Activated naive CD8-positive, alpha-beta T cell (primary cell): ENCODE results near the gene GDI1.
A peak's percentile ranks its signal among the peaks of the same experiment; 100 is the strongest.
"Not testable (repeated sequence)": the region's sequence is repeated elsewhere in the genome, so short reads cannot be mapped to it uniquely, and the experiment has no call there.

Source experiments
- H3K27ac Mint-ChIP-seq: one replicate; pipeline ENCODE4 v1.8.0; 2021; ENCODE audit warnings: mixed read lengths
- H3K27me3 Mint-ChIP-seq: one replicate; pipeline ENCODE4 v1.8.0; 2021; ENCODE audit warnings: mixed read lengths
- H3K36me3 Mint-ChIP-seq: one replicate; pipeline ENCODE4 v1.8.0; 2021; ENCODE audit warnings: mixed read lengths
- H3K4me1 Mint-ChIP-seq: one replicate; pipeline ENCODE4 v1.8.0; 2021; ENCODE audit warnings: low read depth, mixed read lengths
- H3K4me3 Mint-ChIP-seq: one replicate; pipeline ENCODE4 v1.8.0; 2021; ENCODE audit warnings: mild to moderate bottlenecking, mixed read lengths
- H3K9me3 Mint-ChIP-seq: one replicate; pipeline ENCODE4 v1.8.0; 2021; ENCODE audit warnings: low read depth, mixed read lengths

Gene GDI1

DNA sequence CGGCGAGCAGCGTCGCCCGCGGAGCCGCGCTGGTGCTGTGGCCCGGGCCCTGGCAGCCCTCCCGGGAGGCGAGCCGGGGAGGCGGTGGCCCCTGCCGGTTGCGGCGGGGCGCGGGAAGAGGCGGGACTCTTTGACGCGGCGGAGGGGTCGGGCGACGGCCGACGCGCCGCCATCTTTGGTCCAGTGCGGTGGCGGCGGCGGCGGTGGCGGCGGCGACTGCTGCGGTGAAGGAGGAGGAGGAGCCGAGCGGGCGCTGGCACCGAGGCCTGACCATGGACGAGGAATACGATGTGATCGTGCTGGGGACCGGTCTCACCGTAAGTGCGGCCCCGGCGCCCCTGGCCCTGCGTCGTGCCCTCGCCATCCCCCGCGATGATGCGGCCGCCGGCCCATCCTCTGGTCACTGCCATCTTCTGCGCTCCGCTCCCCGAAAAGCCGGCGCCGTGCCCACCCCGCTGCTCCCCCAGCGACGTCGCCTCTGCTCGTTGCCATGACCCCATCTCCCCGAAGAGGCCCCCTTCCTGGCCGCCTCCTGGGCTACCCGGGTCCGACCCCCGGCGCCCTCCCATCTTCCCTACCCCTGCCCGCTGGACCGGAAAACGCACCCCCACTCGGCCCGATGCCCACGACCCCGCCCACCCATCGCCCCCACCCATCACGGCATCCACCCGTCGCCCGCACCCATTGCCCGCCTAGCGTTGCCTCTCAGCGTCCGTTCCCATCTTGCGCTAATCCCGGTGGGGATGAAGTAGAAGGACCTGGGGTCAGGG lies at the start of gene GDI1:
GDI1 (plus strand) TSS at position 172 of the 770 bp plus-strand sequence; CDS start at position 273, 101 bp downstream.
- no peaks in the 10 kb centered on the region for H3K36me3 Mint-ChIP-seq
- H3K9me3 Mint-ChIP-seq = no peaks in the 10 kb centered on the region
- H3K27me3 Mint-ChIP-seq = no peaks in the 10 kb centered on the region
- peak within 1 kb of the TSS; percentile 91 for H3K27ac Mint-ChIP-seq
- H3K4me1 Mint-ChIP-seq = peaks cover 26% of the 10 kb centered on the region
- H3K4me3 Mint-ChIP-seq = peak within 1 kb of the TSS; percentile 86

DNA sequence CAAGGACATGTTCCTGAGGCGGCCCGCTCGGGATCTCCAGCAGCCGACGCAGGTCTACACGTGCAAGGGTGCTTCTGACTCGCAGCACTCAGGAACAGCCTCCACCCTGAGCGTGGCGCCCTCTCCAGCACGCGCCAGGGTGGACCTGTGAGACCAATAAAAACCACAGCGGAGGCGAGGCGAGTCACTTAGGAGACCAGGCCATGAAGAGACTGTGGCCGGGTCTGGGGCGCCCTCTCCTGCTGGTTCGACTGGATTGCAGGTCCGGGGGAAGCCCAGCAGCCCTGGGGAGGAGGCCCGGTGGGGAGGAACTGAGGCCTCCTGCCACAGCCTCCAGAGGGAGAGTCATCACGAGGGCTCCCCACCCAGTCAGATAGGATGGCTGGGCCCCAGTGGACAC lies 48.9 kb upstream of the GDI1 start:
- H3K36me3 Mint-ChIP-seq, H3K9me3 Mint-ChIP-seq, H3K4me3 Mint-ChIP-seq, H3K27me3 Mint-ChIP-seq, H3K4me1 Mint-ChIP-seq, H3K27ac Mint-ChIP-seq: not testable (repeated sequence)

DNA sequence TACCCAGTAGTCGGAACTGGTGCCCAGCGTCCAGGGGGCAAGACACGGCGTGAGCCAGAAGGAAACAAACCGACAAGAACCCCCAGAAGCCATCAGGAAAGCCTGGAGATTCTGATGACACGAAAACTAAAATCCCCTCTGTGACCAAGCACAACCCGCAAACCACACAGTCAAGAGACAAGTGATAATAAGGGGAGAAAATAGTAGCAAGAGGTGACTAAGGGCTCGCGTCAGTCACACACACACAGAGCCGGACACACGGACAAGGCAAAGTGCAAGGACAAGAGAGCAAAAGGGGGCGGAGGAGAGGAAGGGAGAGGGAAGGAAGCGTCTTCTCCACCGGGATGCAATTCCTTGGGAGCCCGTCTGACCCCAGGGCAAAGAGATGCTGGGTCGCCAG lies 48.3 kb upstream of the GDI1 start:
- H3K36me3 Mint-ChIP-seq = not testable (repeated sequence)

DNA sequence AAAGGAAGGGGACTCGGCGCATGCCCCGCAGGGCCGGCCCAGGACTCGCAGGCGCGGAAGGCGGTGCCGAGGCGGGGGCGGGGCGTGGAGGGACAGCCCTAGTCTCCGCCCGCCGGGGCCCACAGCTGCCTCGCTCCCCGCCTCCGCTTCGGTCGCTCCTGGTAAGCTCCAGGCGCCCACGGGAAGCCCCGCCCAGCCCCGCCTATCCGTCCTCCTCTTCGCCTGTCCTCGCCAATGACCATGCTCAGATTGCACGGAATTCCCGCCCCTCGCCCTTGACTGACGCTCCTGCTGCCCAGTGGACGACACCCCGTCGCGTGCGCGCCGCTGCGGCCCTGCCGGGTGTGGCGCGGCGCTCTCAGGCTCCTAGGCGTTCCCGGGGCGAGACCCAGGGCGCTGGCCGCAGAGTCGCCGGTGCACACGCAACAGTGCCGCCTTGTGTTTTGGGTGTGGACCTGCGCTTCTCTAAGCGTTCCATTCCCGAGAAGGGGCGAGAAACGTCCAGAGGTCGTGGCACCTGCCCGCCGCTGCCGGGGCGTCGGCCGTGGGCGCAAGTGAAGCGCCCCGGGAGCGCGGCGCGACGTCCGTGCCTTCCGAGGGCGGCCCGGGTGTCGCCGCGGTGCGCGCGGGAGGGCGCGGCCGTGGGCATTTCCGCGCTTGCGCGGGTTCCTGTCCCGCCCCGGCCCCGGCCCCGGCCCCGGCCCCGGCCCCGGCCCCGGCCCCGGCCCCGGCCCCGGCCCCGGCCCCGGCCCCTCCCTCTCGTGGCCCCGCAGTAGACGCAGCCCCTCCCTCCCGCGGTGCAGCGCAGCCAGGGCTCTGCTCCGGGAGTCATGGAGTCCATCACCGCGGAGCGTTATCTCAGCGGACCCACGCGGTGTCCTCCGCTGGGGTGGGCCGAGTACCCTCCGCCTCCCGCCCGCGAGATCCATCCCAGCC lies 46.9 kb upstream of the GDI1 start:
- H3K36me3 Mint-ChIP-seq, H3K4me1 Mint-ChIP-seq, H3K27ac Mint-ChIP-seq, H3K27me3 Mint-ChIP-seq, H3K9me3 Mint-ChIP-seq, H3K4me3 Mint-ChIP-seq: not testable (repeated sequence)

More for the DNA sequence above, 48.3 kb upstream of the GDI1 start:
- not testable (repeated sequence) for H3K27me3 Mint-ChIP-seq, H3K4me1 Mint-ChIP-seq, H3K4me3 Mint-ChIP-seq, H3K9me3 Mint-ChIP-seq, H3K27ac Mint-ChIP-seq

DNA sequence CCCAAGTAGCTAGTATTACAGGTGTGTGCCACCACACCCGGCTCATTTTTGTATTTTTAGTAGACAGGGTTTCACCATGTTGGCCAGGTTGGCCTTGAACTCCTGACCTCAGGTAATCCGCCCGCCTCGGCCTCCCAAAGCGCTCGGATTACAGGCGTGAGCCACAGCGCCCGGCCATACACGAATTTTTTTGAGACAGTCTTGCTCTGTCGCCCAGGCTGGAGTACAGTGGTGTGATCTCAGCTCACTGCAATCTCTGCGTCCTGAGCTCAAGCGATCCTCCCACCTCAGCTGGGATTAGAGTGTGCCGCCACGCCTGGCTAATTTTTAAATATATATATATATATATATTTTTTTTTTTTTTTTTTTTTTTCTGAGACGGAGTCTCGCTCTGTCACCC lies 40.6 kb upstream of the GDI1 start:
- not testable (repeated sequence) for H3K4me1 Mint-ChIP-seq, H3K27me3 Mint-ChIP-seq, H3K27ac Mint-ChIP-seq, H3K9me3 Mint-ChIP-seq
- Mint-ChIP-seq H3K4me3 (peak overlapping the region; percentile 38), H3K36me3 (peaks cover 16% of the 10 kb centered on the region)

DNA sequence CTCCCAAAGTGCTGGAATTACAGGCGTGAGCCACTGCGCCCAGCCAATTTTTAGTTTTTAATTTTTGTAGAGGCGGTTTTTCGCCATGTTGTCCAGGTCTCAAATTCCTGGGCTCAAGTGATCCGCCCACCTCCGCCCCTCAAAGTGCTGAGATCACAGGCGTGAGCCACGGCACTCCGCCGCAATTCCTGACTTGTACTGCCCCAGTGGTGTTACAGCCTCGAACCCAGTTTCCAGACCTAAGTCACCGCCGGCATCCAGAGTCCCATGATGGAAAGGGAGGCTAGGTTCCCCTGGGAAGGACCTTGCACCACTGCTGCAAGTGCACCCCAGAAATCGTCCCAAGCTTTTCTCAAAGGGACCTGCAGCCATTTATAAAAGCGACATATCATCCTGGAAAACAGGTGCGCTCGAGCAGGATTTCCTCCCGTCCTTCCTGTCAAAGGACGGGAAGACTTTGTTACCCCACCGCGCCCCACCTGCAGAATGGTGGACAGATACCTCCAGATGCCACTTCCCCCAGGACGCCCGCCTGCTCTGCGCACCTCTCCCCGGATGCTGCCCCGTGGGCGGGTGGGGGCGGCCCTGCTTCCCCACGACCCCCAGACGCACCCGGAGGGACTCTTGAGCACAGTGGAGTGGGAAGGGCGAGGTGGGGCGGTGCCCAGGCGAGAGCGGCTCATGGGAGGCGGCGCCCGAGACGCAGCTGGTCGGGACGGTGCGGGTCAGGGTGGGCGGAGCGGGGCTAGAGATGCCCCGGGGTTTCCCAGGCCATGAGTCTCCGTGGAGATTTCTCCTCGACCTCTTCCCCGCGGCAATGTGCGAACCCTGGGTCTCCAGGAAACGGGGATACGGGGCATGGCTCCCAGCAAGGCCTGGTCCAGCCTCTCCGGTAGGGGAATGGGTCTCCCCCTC lies 39.7 kb upstream of the GDI1 start:
- H3K9me3 Mint-ChIP-seq = no peaks in the 10 kb centered on the region
- H3K27ac Mint-ChIP-seq = peak overlapping the region; percentile 100
- H3K4me1 Mint-ChIP-seq = peaks cover 2% of the 10 kb centered on the region
- H3K36me3 Mint-ChIP-seq = peaks cover 16% of the 10 kb centered on the region
- H3K27me3 Mint-ChIP-seq = no peaks in the 10 kb centered on the region
- H3K4me3 Mint-ChIP-seq = peak overlapping the region; percentile 98

DNA sequence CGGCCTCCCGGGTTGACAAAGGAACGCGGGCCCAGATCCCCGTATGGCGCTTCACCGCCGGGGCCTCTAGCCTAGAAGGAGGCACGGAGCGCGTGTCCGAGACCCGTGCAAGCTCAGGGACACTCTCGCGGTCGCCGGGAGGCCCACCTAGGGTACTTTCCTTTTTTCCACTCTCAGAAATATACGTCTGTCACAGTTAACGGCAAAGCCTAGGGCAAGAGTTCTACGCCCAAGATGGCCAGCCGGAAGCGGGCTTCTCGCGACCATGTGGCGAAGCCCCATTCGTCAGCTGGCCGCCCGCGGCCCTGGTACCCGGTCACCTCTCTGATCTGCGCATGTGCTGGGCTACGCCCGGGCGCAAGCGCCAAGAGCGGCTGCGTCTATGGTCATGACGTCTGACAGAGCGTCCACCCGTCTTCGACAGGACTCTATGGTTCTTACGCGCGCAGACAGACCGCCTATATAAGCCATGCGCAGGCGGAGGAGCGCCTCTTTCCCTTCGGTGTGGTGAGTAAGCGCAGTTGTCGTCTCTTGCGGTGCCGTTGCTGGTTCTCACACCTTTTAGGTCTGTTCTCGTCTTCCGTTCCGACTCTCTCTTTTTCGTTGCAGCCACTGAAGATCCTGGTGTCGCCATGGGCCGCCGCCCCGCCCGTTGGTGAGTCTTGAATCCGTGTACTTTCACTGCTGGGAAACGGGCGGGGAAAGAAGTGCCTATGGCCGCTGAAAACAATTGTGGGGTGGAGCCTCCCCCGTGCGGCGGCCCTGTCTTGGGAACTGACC lies 38.9 kb upstream of the GDI1 start, which contains the start of gene RPL10:
RPL10 (plus strand) TSS at position 490 of the 780 bp plus-strand sequence; CDS start at position 633, 143 bp downstream.
- H3K27ac Mint-ChIP-seq = peak within 1 kb of the TSS; percentile 100
- H3K9me3 Mint-ChIP-seq = no peaks in the 10 kb centered on the region
- peaks cover 2% of the 10 kb centered on the region for H3K4me1 Mint-ChIP-seq
- peaks cover 16% of the 10 kb centered on the region for H3K36me3 Mint-ChIP-seq
- H3K4me3 Mint-ChIP-seq = peak within 1 kb of the TSS; percentile 98
- no peaks in the 10 kb centered on the region for H3K27me3 Mint-ChIP-seq

DNA sequence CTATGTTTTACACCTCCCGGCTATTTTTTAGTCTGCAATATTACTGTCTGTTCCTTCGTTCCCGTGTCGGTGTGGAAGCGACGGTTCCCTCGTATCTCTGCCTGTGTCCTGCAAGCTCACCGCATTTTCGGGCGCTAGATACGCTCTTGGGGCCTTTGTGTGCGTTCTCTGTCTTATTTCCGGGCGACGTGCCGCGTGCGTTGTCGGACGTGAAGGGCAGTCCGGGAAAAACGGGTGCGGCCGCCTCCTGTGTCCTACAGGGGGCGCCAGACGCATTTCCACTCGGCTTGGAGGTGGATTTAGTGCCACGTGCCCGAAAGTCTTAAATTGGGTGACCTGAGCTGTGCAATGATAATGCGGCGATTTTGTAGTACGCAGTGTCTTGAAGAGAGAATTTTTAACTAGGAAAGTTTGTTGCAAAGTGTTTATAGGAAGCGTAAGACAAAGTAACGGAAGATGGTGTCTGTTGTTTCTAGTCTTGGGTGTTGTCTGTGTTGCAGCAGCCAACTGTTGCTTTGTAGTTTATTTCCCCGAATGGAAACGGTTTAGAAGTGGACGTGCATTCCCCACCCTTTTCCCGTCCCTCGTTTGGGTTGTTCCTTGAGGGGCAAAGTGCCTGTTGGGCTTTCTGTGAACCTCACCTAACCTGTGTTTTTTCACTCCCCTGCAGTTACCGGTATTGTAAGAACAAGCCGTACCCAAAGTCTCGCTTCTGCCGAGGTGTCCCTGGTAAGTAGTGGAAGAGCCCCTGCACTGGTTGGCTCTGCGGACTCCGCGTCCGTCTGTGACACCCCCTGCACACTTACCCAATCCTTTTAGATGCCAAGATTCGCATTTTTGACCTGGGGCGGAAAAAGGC lies 38.1 kb upstream of the GDI1 start:
- H3K36me3 Mint-ChIP-seq = peaks cover 16% of the 10 kb centered on the region
- no peaks in the 10 kb centered on the region for H3K27me3 Mint-ChIP-seq
- peak overlapping the region; percentile 100 for H3K27ac Mint-ChIP-seq
- H3K4me3 Mint-ChIP-seq = peak overlapping the region; percentile 98
- H3K9me3 Mint-ChIP-seq = no peaks in the 10 kb centered on the region
- H3K4me1 Mint-ChIP-seq = peaks cover 2% of the 10 kb centered on the region

DNA sequence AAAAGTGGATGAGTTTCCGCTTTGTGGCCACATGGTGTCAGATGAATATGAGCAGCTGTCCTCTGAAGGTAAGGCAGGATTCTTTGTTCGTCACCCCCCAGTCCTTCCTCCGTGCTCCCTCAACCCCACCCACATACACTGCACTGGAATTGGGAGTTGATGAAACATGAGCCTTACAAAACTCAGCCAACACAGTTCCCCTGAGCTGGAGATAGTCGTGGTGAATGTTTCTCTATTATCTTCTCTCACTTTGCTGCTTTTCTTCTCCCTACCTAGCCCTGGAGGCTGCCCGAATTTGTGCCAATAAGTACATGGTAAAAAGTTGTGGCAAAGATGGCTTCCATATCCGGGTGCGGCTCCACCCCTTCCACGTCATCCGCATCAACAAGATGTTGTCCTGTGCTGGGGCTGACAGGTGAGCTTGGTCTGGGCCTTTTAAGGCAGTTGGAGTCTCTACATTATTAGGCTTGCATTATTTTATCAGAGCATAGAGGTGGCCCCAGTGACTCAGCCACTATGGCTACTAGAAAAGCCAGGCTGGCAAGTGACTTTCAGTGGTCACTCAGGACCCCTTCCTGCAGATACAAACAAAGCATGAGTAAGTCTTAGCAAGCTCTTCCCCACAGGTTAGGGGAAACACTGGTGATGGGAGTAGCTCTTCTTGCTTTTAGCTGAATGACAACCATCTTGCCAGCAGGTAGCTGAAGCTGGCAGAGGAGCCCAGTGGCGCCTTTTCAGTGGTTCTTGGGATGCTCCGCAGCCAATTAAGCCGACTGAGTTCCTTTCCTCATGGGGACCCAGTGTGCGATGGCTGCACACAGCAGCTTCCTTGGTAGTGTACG lies 37.2 kb upstream of the GDI1 start:
- H3K36me3 Mint-ChIP-seq = peaks cover 16% of the 10 kb centered on the region
- no peaks in the 10 kb centered on the region for H3K27me3 Mint-ChIP-seq
- peak overlapping the region; percentile 98 for H3K4me3 Mint-ChIP-seq
- peak overlapping the region; percentile 100 for H3K27ac Mint-ChIP-seq
- no peaks in the 10 kb centered on the region for H3K9me3 Mint-ChIP-seq
- peaks cover 2% of the 10 kb centered on the region for H3K4me1 Mint-ChIP-seq

DNA sequence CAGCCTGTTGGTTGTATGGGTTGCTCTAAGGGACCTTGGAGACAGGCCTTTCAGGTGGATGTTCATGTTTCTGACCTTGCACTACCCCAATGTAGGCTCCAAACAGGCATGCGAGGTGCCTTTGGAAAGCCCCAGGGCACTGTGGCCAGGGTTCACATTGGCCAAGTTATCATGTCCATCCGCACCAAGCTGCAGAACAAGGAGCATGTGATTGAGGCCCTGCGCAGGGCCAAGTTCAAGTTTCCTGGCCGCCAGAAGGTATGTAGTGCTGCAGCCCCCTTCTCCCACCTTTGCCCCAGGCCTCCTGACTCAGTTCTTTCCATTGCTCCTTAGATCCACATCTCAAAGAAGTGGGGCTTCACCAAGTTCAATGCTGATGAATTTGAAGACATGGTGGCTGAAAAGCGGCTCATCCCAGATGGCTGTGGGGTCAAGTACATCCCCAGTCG lies 36.6 kb upstream of the GDI1 start:
- not testable (repeated sequence) for H3K27me3 Mint-ChIP-seq, H3K4me1 Mint-ChIP-seq, H3K9me3 Mint-ChIP-seq
- H3K4me3 Mint-ChIP-seq = peak overlapping the region; percentile 98
- H3K36me3 Mint-ChIP-seq = peaks cover 16% of the 10 kb centered on the region
- H3K27ac Mint-ChIP-seq = peak overlapping the region; percentile 100

DNA sequence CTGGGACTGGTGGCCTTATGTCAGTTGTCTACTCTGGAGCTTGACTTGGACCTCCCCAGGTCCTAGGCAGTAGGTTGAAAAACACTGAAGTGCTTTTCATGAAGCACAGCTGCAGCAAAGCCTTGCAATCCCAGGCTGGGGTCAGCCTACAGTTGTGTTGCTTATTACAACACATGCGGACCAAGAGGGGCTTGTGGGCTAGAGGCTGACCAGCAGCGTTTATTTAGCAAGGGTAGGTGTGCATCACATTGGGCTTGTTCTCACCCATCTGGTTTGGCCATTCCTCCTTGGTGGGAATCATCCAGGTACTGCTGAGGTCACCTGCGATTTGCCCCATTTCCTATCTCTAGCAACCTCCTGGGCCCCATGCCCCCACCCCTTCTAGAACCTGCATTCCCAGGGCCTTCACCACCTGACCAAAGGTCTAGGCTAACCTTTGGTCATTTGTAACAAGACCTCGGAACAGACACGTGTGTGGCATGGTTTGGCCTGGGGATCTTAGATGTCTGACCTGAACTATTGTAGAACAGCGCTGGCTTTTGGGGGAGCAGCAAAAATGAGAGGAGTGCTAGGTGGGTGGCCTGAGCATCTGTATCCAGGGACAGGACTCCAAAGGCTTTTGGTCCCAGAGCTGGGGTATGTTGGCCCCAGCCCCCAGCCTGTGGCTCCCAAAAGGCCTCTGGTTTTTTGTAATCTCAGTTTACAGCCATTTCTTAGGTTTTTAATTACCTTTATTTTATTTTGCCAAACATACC lies 35.7 kb upstream of the GDI1 start:
- Mint-ChIP-seq H3K4me3 (peak overlapping the region; percentile 98), H3K36me3 (peaks cover 16% of the 10 kb centered on the region), H3K27me3 (no peaks in the 10 kb centered on the region), H3K27ac (peak overlapping the region; percentile 100), H3K4me1 (peaks cover 2% of the 10 kb centered on the region), H3K9me3 (no peaks in the 10 kb centered on the region)
